Keratinocyte (primary cell): Measurements from ENCODE around the gene DDX51.

Experiments used
- EZH2 ChIP-seq: IDR thresholded peaks from one replicate; pipeline ENCODE4 v1.6.1; 2012; ENCODE audit warnings: inconsistent platforms, mild to moderate bottlenecking, low read length, moderate library complexity
- TF ChIP-seq, protein P1 (sequence below), 3 experiments: IDR thresholded peaks in 1 of 3; conservative IDR thresholded peaks in 1 of 3; optimal IDR thresholded peaks in 1 of 3; 2 replicates in 2 of 3; 3 replicates in 1 of 3; pipeline versions ENCODE3 to v1.5.1; 2011; ENCODE audit warnings: low read length in 3 of 3, mild to moderate bottlenecking in 3 of 3, moderate library complexity in 2 of 3, control low read depth in 1 of 3, inconsistent platforms in 1 of 3; ENCODE audit not compliant: insufficient read depth in 2 of 3; ENCODE audit errors: extremely low read depth in 1 of 3

DNA sequence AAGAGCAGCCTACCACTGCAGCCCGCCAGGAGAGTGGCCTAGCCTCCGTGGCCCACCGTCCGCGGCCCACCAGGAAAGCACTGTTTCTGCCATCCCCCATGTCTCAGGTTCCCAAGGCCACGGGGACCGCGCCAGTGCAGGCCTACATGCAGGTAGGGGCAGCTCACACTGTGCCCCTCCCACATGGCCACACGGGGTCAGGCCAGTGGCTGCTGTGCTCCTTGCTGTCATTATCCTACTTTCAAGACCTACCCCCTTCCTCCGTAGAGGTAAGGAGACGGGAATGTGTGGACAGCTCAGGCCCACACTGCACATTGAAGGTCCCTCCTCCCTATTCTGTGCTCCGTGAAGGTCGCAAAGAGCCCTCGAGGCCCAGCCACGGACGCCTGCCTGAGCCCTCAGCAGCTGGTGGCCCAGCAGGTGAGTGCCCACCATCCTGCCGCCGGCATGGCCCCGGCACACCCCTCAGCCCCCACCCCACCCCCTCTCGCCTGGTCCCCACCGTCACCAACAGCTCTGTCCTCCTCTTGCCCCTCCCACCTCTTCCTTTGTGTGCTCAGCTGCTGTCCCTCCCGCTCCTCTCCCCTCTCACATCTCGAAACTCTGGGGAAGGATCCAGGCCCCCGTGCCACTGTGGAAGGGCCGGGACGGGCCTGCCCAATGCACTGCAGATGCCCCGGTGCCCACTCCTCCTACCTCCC, 10.0 kb downstream of the DDX51 start:
- TF ChIP-seq, protein P1, sequence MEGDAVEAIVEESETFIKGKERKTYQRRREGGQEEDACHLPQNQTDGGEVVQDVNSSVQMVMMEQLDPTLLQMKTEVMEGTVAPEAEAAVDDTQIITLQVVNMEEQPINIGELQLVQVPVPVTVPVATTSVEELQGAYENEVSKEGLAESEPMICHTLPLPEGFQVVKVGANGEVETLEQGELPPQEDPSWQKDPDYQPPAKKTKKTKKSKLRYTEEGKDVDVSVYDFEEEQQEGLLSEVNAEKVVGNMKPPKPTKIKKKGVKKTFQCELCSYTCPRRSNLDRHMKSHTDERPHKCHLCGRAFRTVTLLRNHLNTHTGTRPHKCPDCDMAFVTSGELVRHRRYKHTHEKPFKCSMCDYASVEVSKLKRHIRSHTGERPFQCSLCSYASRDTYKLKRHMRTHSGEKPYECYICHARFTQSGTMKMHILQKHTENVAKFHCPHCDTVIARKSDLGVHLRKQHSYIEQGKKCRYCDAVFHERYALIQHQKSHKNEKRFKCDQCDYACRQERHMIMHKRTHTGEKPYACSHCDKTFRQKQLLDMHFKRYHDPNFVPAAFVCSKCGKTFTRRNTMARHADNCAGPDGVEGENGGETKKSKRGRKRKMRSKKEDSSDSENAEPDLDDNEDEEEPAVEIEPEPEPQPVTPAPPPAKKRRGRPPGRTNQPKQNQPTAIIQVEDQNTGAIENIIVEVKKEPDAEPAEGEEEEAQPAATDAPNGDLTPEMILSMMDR (optimal IDR thresholded peaks at IDR 0.05 in 1 of 3, IDR thresholded peaks at IDR 0.05 in 1 of 3, conservative IDR thresholded peaks at IDR 0.05 in 1 of 3; ENCODE audit: extremely low read depth in 1 of 3, insufficient read depth in 2 of 3, low read length in 3 of 3): peak in 1 of 3 experiments; percentile 9
- no peak for TF ChIP-seq EZH2
